Neural cell (in vitro differentiated cells): Measurements from ENCODE around the gene METAP2. TPM values are rescaled to one million over a fixed set of nuclear protein-coding genes. Genes with fewer than 3 reads are reported as not detected.
A peak's percentile ranks its signal among the peaks of the same experiment; 100 is the strongest.

Source experiments
- H2AFZ ChIP-seq: fragments of 200-600, 300-800 bp; sonication (generic), shearing (Covaris generic); 2 replicates; pipeline ENCODE4 v1.6.0; 2014; ENCODE audit warnings: low read depth, mild to moderate bottlenecking, antibody characterized with exemption, low read length, moderate library complexity
- H3F3A ChIP-seq: fragments of 200-600 bp; shearing (Covaris generic); 2 replicates; pipeline ENCODE4 v1.6.1; 2016; ENCODE audit warnings: mild to moderate bottlenecking, moderate library complexity, mixed read lengths, antibody characterized with exemption, low read length; ENCODE audit not compliant: insufficient read depth, poor library complexity, severe bottlenecking
- H3K27ac ChIP-seq: fragments of 200-600, 300-800 bp; sonication (generic), shearing (Covaris generic); 2 replicates; pipeline ENCODE4 v1.5.1; 2014; ENCODE audit warnings: mild to moderate bottlenecking, low read length, moderate library complexity
- H3K27me3 ChIP-seq: fragments of 300-800, 200-600 bp; sonication (generic), shearing (Covaris generic); 2 replicates; pipeline ENCODE4 v1.6.0; 2014; ENCODE audit warnings: mild to moderate bottlenecking, low read depth, low read length, moderate library complexity; ENCODE audit not compliant: insufficient read depth
- H3K36me3 ChIP-seq: fragments of 300-800, 200-600 bp; sonication (generic), shearing (Covaris generic); 2 replicates; pipeline ENCODE4 v1.5.1; 2014; ENCODE audit warnings: mild to moderate bottlenecking, antibody characterized with exemption, low read length, moderate library complexity; ENCODE audit not compliant: insufficient read depth
- H3K4me2 ChIP-seq: fragments of 300-800, 200-600 bp; sonication (generic), shearing (Covaris generic); 2 replicates; pipeline ENCODE4 v1.6.0; 2014; ENCODE audit warnings: mild to moderate bottlenecking, low read length
- H3K4me3 ChIP-seq: fragments of 300-800, 200-600 bp; sonication (generic), shearing (Covaris generic); 2 replicates; pipeline ENCODE4 v1.5.1; 2014; ENCODE audit warnings: mild to moderate bottlenecking, low read length, moderate library complexity
- H3K79me2 ChIP-seq: fragments of 200-600 bp; shearing (Covaris generic); replicated peaks from 2 replicates; pipeline ENCODE4 v1.6.0; 2014; ENCODE audit warnings: mild to moderate bottlenecking, low read length, moderate library complexity; ENCODE audit not compliant: insufficient read depth
- H3K9ac ChIP-seq: fragments of 300-800, 200-600 bp; sonication (generic), shearing (Covaris generic); 2 replicates; pipeline ENCODE4 v1.6.1; 2016; ENCODE audit warnings: mild to moderate bottlenecking, low read length, mixed read lengths
- H3K9me2 ChIP-seq: fragments of 200-600 bp; shearing (Covaris generic); 2 replicates; pipeline ENCODE4 v1.6.1; 2016; ENCODE audit warnings: mild to moderate bottlenecking, low read length, mixed read lengths; ENCODE audit not compliant: insufficient read depth
- H3K9me3 ChIP-seq: fragments of 200-600, 300-800 bp; sonication (generic), shearing (Covaris generic); 2 replicates; pipeline ENCODE4 v1.6.1; 2016; ENCODE audit warnings: mild to moderate bottlenecking, mixed run types, low read length, moderate library complexity, mixed read lengths
- H4K20me1 ChIP-seq: fragments of 200-600 bp; shearing (Covaris generic); 2 replicates; pipeline ENCODE4 v1.6.1; 2016; ENCODE audit warnings: mild to moderate bottlenecking, mixed run types; ENCODE audit not compliant: insufficient read depth
- EP300 ChIP-seq: fragments of 450-650 bp; conservative IDR thresholded peaks from 2 replicates; pipeline ENCODE4 v1.6.1; 2014; ENCODE audit warnings: antibody characterized with exemption, mild to moderate bottlenecking, moderate library complexity; ENCODE audit not compliant: poor library complexity, severe bottlenecking
- EZH2 ChIP-seq: fragments of 200-600, 300-800 bp; shearing (Covaris generic), sonication (generic); IDR thresholded peaks from 2 replicates; pipeline ENCODE4 v1.6.1; 2014; ENCODE audit warnings: antibody characterized with exemption, low read length, borderline replicate concordance, mild to moderate bottlenecking; ENCODE audit not compliant: insufficient read depth, poor library complexity, severe bottlenecking
- MXI1 ChIP-seq: fragments of 450-650 bp; conservative IDR thresholded peaks from 2 replicates; pipeline ENCODE4 v1.6.1; 2014; ENCODE audit warnings: antibody characterized with exemption, mild to moderate bottlenecking; ENCODE audit not compliant: poor library complexity, severe bottlenecking
- POLR2AphosphoS5 ChIP-seq: IDR thresholded peaks from 2 replicates; pipeline ENCODE4 v1.6.1; 2012
- RAD21 ChIP-seq: fragments of 450-650 bp; conservative IDR thresholded peaks from 2 replicates; pipeline ENCODE4 v1.6.1; 2014; ENCODE audit warnings: antibody characterized with exemption, mild to moderate bottlenecking, moderate library complexity
- SMC3 ChIP-seq: fragments of 450-650 bp; conservative IDR thresholded peaks from 2 replicates; pipeline ENCODE4 v1.6.1; 2014; ENCODE audit warnings: antibody characterized with exemption, mild to moderate bottlenecking, moderate library complexity; ENCODE audit not compliant: poor library complexity
- TAF1 ChIP-seq: IDR thresholded peaks from 2 replicates; pipeline ENCODE4 v1.6.1; 2012; ENCODE audit warnings: low read depth
- polyA plus RNA-seq: library from polyadenylated mRNA; depleted of rRNA; stranded (reverse); fragments of >200 nt; gene quantifications from 2 replicates; pipeline ENCODE4 v1.2.3, GENCODE V29; 2014
- TF ChIP-seq, protein P1 (sequence below): IDR thresholded peaks from 2 replicates; pipeline ENCODE4 v1.6.1; 2012; ENCODE audit warnings: borderline replicate concordance
- TF ChIP-seq, protein P2 (sequence below): fragments of 450-650 bp; IDR thresholded peaks from 2 replicates; pipeline ENCODE4 v1.5.1; 2014; ENCODE audit warnings: antibody characterized with exemption, mild to moderate bottlenecking, moderate library complexity; ENCODE audit not compliant: poor library complexity, severe bottlenecking

The METAP2 gene
- polyA plus RNA-seq, 1 donor from 2014 or later, result 78.0 TPM

DNA sequence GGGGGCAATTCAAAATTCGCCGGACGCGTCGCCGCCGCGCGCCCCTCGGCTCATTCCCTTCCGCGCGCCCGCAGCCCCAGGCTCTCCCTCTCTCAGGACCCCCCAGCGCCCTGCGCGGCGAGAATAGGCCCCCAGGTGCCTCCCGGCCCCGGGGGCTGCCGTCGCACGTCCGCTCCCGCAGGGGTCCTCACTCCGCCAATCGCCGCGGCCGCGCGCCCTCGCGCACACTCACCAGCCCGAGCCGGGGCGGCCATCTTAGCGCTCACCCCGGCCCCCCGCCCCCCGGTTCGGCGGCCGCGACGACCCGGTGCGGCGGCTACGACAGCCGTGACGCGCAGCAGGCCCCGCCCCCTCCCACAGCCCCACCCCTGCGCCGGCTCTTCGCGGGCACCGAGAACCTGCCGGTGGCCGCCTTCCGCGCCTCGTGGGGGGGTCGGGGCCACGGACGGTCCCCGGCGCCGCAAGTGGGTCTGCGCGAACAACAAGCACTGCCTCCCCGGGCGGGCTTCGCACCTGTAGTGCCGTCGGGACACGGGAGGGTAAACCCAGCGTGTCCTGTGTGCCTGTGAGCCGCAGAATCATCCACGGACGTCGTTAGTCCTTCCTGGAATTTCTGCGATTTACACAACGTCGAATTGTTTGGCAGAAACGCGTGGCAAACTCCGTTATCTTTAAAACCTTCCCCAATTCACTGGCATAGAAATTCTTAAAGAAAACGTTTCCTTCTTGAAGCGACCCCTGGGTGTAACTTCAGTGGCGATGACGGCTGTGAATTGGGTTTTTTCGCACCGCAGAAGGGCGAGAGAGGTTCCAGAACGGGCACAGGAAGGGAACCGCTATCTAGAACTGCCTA is 74.8 kb downstream of the METAP2 start (continued):
- no peak for TF ChIP-seq EZH2

DNA sequence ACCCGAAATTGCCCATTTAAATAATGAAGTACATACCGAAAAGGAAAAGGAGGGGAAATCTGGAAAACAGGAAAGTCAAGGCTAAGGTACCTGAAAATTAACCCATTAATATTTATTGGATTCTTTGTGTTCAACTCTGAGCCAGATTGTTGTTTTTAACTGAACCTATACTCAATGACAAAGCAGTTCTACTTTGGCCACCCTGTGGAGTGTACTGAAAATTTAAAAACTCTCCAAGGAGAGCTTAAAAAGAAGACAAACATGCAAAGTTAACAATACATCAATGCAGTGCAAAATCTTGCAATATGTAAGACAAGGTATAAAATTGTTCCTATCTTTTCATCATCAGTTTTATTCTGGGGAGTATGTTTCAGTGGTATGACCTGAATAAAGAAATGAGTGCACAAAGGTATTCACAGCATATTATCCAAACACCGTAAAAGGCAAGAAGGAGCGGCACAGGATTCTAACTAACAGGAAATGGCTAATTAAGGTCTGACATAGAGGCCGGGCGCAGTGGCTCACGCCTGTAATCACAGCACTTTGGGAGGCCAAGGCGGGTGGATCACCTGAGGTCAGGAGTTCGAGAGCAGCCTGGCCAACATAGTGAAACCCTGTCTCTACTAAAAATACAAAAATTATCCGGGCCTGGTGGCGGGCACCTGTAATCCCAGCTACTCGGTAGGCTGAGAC is 75.6 kb downstream of the METAP2 start:
- H3K9ac ChIP-seq, result peak overlapping the region; percentile 66
- peak overlapping the region; percentile 92 for H3K4me3 ChIP-seq
- H3K27ac ChIP-seq, result peak overlapping the region; percentile 47
- H3K36me3 ChIP-seq, result no peaks in the 10 kb centered on the region
- H3K4me2 ChIP-seq, result no peak overlapping the region
- H3K79me2 ChIP-seq, result peaks cover 6% of the 10 kb centered on the region
- TF ChIP-seq POLR2AphosphoS5 (no peak), MXI1 (no peak), SMC3 (no peak), EZH2 (no peak), TAF1 (no peak), EP300 (no peak), RAD21 (no peak)
- TF ChIP-seq, protein P1, sequence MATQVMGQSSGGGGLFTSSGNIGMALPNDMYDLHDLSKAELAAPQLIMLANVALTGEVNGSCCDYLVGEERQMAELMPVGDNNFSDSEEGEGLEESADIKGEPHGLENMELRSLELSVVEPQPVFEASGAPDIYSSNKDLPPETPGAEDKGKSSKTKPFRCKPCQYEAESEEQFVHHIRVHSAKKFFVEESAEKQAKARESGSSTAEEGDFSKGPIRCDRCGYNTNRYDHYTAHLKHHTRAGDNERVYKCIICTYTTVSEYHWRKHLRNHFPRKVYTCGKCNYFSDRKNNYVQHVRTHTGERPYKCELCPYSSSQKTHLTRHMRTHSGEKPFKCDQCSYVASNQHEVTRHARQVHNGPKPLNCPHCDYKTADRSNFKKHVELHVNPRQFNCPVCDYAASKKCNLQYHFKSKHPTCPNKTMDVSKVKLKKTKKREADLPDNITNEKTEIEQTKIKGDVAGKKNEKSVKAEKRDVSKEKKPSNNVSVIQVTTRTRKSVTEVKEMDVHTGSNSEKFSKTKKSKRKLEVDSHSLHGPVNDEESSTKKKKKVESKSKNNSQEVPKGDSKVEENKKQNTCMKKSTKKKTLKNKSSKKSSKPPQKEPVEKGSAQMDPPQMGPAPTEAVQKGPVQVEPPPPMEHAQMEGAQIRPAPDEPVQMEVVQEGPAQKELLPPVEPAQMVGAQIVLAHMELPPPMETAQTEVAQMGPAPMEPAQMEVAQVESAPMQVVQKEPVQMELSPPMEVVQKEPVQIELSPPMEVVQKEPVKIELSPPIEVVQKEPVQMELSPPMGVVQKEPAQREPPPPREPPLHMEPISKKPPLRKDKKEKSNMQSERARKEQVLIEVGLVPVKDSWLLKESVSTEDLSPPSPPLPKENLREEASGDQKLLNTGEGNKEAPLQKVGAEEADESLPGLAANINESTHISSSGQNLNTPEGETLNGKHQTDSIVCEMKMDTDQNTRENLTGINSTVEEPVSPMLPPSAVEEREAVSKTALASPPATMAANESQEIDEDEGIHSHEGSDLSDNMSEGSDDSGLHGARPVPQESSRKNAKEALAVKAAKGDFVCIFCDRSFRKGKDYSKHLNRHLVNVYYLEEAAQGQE, result no peak
- TF ChIP-seq, protein P2, sequence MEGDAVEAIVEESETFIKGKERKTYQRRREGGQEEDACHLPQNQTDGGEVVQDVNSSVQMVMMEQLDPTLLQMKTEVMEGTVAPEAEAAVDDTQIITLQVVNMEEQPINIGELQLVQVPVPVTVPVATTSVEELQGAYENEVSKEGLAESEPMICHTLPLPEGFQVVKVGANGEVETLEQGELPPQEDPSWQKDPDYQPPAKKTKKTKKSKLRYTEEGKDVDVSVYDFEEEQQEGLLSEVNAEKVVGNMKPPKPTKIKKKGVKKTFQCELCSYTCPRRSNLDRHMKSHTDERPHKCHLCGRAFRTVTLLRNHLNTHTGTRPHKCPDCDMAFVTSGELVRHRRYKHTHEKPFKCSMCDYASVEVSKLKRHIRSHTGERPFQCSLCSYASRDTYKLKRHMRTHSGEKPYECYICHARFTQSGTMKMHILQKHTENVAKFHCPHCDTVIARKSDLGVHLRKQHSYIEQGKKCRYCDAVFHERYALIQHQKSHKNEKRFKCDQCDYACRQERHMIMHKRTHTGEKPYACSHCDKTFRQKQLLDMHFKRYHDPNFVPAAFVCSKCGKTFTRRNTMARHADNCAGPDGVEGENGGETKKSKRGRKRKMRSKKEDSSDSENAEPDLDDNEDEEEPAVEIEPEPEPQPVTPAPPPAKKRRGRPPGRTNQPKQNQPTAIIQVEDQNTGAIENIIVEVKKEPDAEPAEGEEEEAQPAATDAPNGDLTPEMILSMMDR, result no peak
- no peaks in the 10 kb centered on the region for H4K20me1 ChIP-seq
- peak overlapping the region; percentile 24 for H2AFZ ChIP-seq
- peaks cover 14% of the 10 kb centered on the region for H3K27me3 ChIP-seq
- H3K9me3 ChIP-seq, result no peaks in the 10 kb centered on the region
- peaks cover 3% of the 10 kb centered on the region for H3F3A ChIP-seq
- no peaks in the 10 kb centered on the region for H3K9me2 ChIP-seq

DNA sequence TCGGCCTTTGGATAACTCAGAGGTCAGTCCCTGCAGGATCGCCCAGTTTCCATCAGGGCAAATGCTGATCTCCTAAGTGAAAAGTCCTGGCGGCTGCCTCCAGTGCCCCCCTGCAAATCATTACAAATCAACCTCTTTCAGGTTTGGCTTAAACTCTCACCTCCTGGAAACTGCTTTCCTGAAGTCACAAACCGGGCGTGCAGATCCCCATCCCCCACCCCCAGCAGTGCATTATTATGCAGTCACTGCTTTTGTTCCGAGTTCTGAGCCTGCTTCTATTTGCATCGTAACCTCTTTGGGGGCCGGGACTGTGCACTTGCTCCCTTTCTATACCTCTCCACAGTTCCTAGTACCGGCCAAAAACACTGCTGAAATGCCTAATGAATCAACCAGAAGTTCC is 77.4 kb downstream of the METAP2 start, which contains the start of gene USP44:
USP44 (minus strand) TSS at position 172 of the 400 bp plus-strand sequence. CDS start 17,220 bp downstream, outside the sequence.
- Histone ChIP-seq H3K9me3 (no peaks in the 10 kb centered on the region), H3K9ac (no peak within 1 kb of the TSS), H3F3A (peaks cover 3% of the 10 kb centered on the region), H3K9me2 (no peaks in the 10 kb centered on the region), H3K36me3 (no peaks in the 10 kb centered on the region), H3K4me3 (no peak within 1 kb of the TSS), H3K27me3 (peaks cover 14% of the 10 kb centered on the region), H3K79me2 (peaks cover 4% of the 10 kb centered on the region), H2AFZ (no peak within 1 kb of the TSS), H3K4me2 (no peak within 1 kb of the TSS), H4K20me1 (no peaks in the 10 kb centered on the region), H3K27ac (no peak within 1 kb of the TSS)
- TF ChIP-seq, protein P1, result no peak
- TF ChIP-seq EZH2 (no peak), RAD21 (no peak), MXI1 (no peak), TAF1 (no peak), POLR2AphosphoS5 (no peak), SMC3 (no peak), EP300 (no peak)
- TF ChIP-seq, protein P2, result no peak
